ENCODE results near the gene HDDC3. TPM values are rescaled to one million over a fixed set of nuclear protein-coding genes. Genes with fewer than 3 reads are reported as not detected.

Gene HDDC3
- total and polyA plus RNA-seq, 9 of the 15 experiments (the other 6 are each of a cell fraction or from before 2014, with no cell fraction given): 14.9 to 55.8 (median 36.9) TPM

DNA sequence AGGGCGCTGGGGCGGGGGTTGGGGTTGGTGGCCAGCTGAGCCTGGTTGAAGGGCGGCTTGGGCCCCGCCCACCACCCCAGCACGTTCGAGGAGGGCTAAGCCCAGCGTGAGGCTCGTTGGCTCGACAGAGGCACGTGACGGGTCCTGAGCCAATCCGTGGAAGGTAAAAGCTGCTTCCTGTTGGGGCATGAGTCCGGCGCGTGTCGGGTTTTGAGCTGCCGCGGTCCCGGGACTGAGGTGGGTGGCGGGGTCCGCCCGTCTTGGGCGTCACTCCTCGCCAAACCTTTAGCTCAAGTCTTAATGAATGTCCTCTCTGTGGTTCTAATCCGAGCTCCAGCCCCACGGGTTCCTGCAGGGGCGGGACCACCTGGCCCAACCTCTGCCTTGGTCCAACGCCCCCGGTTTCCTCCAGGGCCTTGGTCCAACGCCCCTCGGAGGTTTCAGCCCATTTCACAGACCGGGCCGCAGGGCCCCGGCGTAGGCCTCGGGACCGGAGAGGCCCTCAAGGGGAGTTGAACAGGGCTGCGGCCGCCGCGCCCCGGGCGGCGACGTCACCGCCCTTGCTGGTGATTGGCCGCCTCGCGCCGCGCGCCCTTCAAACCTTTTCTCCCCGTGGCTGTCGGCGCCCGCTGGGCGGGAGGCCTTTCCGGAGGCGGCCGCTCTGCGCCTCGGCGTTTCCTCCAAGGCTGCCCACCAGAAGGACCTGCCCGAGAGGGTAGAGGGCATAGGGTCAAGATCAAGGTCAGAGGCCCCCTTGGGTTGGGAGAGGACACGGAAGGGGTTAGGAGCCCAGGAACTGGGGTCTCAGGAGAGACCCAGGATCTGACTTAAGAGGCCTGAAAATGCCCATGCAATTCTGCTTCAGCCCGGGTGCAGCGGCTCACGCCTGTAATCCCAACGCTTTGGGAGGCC lies 22.6 kb upstream of the HDDC3 start, which contains the start of gene RCCD1 (continued):
- TF ChIP-seq, protein P1, sequence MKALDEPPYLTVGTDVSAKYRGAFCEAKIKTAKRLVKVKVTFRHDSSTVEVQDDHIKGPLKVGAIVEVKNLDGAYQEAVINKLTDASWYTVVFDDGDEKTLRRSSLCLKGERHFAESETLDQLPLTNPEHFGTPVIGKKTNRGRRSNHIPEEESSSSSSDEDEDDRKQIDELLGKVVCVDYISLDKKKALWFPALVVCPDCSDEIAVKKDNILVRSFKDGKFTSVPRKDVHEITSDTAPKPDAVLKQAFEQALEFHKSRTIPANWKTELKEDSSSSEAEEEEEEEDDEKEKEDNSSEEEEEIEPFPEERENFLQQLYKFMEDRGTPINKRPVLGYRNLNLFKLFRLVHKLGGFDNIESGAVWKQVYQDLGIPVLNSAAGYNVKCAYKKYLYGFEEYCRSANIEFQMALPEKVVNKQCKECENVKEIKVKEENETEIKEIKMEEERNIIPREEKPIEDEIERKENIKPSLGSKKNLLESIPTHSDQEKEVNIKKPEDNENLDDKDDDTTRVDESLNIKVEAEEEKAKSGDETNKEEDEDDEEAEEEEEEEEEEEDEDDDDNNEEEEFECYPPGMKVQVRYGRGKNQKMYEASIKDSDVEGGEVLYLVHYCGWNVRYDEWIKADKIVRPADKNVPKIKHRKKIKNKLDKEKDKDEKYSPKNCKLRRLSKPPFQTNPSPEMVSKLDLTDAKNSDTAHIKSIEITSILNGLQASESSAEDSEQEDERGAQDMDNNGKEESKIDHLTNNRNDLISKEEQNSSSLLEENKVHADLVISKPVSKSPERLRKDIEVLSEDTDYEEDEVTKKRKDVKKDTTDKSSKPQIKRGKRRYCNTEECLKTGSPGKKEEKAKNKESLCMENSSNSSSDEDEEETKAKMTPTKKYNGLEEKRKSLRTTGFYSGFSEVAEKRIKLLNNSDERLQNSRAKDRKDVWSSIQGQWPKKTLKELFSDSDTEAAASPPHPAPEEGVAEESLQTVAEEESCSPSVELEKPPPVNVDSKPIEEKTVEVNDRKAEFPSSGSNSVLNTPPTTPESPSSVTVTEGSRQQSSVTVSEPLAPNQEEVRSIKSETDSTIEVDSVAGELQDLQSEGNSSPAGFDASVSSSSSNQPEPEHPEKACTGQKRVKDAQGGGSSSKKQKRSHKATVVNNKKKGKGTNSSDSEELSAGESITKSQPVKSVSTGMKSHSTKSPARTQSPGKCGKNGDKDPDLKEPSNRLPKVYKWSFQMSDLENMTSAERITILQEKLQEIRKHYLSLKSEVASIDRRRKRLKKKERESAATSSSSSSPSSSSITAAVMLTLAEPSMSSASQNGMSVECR (CRISPR knock-in tag; IDR thresholded peaks at IDR 0.05): peak; percentile 74
- TF ChIP-seq PCBP1 (IDR thresholded peaks at IDR 0.05; ENCODE audit: low read depth, low read length, poor library complexity, severe bottlenecking) (peak; percentile 89), HDAC8 (tag; IDR thresholded peaks at IDR 0.05) (peak; percentile 82; the same call in 1 of the 2 replicates), KLF10 (CRISPR knock-in tag; IDR thresholded peaks at IDR 0.05) (0 out of 2 replicates have a peak, but pooled peaks have one; percentile 75), FOXP1 (CRISPR knock-in tag; IDR thresholded peaks at IDR 0.05) (peak; percentile 93), RBBP5 (IDR thresholded peaks at IDR 0.05; ENCODE audit: borderline replicate concordance, insufficient read depth, low read length, poor library complexity, severe bottlenecking) (peak; percentile 56), ZNF785 (CRISPR knock-in tag; IDR thresholded peaks at IDR 0.05) (no peak), ELF1 (tag; IDR thresholded peaks at IDR 0.05) (peak; percentile 87), ZNF197 (CRISPR knock-in tag; IDR thresholded peaks at IDR 0.05; ENCODE audit: low read depth) (no peak), ZNF431 (CRISPR knock-in tag; IDR thresholded peaks at IDR 0.05) (no peak; the same call in 1 of the 2 replicates), SIX5 (IDR thresholded peaks at IDR 0.05; ENCODE audit: borderline replicate concordance in 1 of 2, insufficient read depth in 1 of 2, low read depth in 1 of 2, low read length in 2 of 2) (no peak), LEF1 (IDR thresholded peaks at IDR 0.05) (peak; percentile 58; the same call in 1 of the 2 replicates)
- TF ChIP-seq, protein P2, sequence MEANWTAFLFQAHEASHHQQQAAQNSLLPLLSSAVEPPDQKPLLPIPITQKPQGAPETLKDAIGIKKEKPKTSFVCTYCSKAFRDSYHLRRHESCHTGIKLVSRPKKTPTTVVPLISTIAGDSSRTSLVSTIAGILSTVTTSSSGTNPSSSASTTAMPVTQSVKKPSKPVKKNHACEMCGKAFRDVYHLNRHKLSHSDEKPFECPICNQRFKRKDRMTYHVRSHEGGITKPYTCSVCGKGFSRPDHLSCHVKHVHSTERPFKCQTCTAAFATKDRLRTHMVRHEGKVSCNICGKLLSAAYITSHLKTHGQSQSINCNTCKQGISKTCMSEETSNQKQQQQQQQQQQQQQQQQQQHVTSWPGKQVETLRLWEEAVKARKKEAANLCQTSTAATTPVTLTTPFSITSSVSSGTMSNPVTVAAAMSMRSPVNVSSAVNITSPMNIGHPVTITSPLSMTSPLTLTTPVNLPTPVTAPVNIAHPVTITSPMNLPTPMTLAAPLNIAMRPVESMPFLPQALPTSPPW (CRISPR knock-in tag; IDR thresholded peaks at IDR 0.05): peak; percentile 80; the same call in 1 of the 2 replicates
- TF ChIP-seq, protein P3, sequence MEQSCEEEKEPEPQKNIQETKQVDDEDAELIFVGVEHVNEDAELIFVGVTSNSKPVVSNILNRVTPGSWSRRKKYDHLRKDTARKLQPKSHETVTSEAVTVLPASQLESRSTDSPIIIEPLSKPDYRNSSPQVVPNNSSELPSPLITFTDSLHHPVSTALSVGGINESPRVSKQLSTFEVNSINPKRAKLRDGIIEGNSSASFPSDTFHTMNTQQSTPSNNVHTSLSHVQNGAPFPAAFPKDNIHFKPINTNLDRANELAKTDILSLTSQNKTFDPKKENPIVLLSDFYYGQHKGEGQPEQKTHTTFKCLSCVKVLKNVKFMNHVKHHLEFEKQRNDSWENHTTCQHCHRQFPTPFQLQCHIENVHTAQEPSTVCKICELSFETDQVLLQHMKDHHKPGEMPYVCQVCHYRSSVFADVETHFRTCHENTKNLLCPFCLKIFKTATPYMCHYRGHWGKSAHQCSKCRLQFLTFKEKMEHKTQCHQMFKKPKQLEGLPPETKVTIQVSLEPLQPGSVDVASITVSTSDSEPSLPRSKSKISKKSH (CRISPR knock-in tag; IDR thresholded peaks at IDR 0.05): no peak
- TF ChIP-seq, protein P4, sequence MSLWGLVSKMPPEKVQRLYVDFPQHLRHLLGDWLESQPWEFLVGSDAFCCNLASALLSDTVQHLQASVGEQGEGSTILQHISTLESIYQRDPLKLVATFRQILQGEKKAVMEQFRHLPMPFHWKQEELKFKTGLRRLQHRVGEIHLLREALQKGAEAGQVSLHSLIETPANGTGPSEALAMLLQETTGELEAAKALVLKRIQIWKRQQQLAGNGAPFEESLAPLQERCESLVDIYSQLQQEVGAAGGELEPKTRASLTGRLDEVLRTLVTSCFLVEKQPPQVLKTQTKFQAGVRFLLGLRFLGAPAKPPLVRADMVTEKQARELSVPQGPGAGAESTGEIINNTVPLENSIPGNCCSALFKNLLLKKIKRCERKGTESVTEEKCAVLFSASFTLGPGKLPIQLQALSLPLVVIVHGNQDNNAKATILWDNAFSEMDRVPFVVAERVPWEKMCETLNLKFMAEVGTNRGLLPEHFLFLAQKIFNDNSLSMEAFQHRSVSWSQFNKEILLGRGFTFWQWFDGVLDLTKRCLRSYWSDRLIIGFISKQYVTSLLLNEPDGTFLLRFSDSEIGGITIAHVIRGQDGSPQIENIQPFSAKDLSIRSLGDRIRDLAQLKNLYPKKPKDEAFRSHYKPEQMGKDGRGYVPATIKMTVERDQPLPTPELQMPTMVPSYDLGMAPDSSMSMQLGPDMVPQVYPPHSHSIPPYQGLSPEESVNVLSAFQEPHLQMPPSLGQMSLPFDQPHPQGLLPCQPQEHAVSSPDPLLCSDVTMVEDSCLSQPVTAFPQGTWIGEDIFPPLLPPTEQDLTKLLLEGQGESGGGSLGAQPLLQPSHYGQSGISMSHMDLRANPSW (CRISPR knock-in tag; IDR thresholded peaks at IDR 0.05): no peak
